Measurements from ENCODE around the gene TNFRSF19.

- no peak for TF ChIP-seq POLR2A (IDR thresholded peaks at IDR 0.05)
- TF ChIP-seq, protein P1, sequence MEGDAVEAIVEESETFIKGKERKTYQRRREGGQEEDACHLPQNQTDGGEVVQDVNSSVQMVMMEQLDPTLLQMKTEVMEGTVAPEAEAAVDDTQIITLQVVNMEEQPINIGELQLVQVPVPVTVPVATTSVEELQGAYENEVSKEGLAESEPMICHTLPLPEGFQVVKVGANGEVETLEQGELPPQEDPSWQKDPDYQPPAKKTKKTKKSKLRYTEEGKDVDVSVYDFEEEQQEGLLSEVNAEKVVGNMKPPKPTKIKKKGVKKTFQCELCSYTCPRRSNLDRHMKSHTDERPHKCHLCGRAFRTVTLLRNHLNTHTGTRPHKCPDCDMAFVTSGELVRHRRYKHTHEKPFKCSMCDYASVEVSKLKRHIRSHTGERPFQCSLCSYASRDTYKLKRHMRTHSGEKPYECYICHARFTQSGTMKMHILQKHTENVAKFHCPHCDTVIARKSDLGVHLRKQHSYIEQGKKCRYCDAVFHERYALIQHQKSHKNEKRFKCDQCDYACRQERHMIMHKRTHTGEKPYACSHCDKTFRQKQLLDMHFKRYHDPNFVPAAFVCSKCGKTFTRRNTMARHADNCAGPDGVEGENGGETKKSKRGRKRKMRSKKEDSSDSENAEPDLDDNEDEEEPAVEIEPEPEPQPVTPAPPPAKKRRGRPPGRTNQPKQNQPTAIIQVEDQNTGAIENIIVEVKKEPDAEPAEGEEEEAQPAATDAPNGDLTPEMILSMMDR (IDR thresholded peaks at IDR 0.05), result no peak
Observed at GRCh38 chr13:23534090-23534489, 36.1 kb upstream of the TNFRSF19 start.
